Measurements from ENCODE around the gene EBF3.

EBF3 gene

DNA sequence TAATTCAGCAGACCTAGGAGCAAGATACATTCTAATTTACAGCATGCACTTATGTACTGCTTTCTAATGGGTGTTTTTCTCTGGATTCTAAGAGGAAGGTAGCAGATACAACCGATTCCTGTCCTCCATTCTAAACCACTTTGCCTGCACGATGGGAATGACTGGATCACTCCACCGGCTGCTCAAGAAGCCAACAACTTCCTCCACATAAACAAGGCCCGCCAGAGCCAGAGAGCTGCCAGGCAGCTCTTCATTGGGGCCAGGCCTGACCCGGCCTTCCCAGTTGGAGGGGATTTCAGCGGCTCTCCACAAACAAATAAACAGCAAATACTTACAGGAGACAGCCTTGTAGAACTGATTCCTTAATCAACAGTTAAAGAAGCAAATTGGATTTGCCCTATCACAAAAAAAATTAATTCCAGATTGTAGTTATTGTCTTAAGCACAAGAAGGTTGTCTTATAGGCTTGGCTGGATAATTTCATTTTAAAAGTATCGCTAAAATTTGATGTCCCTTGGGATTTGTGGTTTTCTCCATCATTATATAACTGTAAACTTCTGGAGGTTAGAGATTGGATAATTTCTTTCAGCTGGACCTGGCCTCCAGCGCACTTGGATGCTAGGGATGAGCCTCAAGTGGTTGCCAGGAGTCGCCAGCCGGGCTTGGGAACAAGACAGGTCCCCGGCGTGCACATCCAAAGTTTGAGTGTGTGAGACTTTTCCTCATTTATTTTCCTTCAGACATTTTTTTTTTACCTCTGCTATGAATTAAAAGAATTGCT lies 20.9 kb downstream of the EBF3 start:
- DNase-seq (ENCODE audit: low spot score): no peak

GRCh38 chr10:129942391-129942790 lies 21.7 kb downstream of the EBF3 start:
- DNase-seq (ENCODE audit: low spot score): no peak

DNA sequence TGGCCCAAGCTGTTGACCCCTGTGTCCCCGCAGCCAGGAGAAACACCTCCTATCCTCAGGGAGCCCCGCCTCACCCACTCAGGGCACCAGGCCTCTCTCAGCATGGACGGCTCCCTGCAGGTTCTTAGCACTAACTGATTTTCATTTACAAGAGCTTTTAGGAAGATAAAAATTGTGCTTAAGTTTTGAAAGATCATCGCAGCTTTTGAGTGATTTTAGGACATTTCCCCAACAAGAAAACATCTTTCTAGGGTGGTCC lies 22.1 kb downstream of the EBF3 start:
- DNase-seq (ENCODE audit: low spot score): no peak

GRCh38 chr10:129941199-129942018 lies 22.7 kb downstream of the EBF3 start:
- no peak for DNase-seq (ENCODE audit: low spot score)

DNA sequence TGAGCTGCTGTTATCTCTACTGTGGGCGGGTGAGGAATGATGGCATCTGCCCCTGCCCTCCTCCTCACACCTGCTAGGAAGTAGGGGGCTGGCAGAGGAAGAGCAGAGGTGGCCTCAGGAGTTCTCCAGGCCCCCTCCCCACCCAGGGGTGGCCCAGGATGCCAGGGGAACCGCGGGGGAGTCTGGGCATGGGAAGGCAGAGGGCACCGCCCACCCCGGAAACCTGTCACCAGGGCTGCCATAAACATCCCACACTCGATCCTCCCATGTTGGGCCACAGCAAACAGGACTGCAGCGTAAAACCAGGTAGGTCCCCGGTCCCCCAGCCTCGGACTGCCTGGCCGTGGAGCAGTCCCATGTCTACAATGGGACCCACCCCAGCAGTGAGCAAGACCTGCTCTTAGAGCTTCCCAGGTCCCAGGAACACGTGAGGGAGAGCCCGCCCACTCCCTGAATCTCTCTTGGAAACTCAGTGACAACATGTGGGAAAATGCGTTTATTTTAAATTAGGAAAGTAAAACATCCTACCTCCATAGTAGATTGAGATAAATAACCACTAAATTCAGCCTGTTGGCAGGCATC lies 23.4 kb downstream of the EBF3 start:
- DNase-seq (ENCODE audit: low spot score): no peak

- no peak for DNase-seq (ENCODE audit: low spot score)
Observed at GRCh38 chr10:129939416-129940275, 24.4 kb downstream of the EBF3 start.

DNA sequence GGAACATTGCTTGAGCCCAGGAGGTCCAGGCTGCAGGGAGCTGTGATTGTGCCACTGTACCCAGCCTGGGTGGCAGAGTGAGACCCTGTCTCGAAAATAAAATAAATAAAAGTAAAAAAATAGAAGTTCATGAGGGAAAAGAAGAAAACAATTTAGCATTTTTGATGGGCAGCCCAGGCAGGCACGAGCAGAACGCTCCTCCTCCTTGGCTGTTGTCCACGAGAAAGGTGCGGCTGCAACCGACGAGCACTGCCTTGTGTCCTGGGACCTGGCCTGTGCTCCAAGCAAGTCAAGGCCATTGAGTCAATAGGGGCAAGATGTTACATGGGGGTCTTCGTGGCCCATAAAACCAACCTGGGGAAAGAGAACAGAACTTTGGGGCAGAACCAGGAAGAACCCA lies 25.6 kb downstream of the EBF3 start:
- DNase-seq (ENCODE audit: low spot score): no peak

DNA sequence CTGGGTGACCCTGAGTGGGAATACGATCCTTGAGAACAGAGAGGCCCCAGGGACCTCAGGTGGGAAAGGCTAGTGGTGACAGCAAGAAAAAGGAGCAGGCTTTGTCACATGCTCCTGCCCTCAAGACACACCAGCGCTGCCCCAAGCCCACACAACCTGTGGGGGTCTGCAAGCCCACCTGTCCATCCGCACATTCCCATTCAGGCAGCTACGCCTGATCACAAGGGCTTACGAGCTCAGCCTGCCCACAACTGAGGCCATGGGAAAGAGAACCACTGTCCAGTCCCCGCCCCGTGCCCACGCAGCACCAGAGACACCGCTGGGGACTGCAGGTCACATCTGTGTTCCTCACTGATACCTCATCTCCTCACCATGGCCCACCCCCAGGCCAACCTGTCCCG lies 26.7 kb downstream of the EBF3 start:
- DNase-seq (ENCODE audit: low spot score): no peak

DNA sequence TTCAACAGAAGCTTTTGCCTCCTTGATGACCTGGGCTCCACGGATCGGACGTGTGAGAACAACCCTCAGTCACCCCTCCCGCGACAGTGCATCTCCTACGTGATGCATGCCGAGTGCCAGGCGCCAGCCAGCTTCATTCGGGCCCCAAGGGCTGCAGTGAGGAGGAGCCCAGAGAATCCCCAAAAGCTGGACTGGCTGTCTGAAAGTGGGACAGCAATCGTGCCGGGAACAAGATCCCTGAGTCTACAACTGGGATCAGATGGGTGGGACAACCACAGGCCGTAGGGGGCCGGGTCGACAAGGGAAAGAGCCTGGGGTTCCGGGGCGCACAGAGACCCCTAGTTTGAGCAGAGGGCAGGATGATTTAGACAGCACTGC lies 27.2 kb downstream of the EBF3 start:
- DNase-seq (ENCODE audit: low spot score): no peak

DNA sequence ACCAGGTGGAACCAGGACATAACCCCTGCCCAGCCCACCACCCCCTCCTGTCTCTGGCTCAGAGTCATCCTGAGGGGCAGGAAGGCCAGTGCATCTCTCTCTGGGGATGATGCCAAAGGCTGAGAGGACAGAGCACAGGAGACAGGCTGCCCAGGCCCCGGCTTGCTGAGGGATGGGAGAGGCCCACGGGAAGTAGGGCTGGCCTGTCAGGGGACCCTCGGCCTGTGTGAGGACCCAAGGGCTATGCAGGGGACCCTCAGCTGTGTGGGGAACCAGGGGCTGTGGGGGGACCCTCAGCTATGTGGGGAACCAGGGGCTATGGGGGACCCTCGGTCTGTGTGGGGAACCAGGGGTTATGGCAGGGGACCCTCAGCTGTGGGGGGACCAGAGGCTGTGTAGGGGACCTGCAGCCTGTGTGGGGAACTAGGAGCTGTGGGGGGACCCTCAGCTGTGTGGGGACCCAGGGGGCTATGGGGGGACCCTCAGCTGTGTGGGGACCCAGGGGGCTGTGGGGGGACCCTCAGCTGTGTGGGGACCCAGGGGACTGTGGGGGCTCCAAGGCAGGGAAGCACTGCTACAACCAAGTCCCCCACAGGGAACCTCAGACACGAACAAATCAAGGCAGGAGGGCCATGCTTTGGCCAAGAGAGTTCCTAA lies 27.7 kb downstream of the EBF3 start:
- DNase-seq (ENCODE audit: low spot score): no peak

DNA sequence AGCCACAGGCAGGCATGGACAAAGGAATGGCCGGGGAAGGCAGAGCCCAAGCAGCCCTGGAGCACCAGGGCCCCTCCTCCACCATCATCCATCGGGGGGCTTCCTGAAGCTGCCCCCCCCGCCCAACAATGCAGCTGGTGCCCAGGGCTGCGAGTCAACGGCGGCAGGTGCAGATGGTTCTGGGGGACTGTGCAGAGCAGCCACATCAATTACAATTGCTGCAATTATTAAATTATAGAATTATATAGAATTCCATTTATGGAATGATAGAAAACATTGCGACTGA lies 28.3 kb downstream of the EBF3 start:
- no peak for DNase-seq (ENCODE audit: low spot score)

DNA sequence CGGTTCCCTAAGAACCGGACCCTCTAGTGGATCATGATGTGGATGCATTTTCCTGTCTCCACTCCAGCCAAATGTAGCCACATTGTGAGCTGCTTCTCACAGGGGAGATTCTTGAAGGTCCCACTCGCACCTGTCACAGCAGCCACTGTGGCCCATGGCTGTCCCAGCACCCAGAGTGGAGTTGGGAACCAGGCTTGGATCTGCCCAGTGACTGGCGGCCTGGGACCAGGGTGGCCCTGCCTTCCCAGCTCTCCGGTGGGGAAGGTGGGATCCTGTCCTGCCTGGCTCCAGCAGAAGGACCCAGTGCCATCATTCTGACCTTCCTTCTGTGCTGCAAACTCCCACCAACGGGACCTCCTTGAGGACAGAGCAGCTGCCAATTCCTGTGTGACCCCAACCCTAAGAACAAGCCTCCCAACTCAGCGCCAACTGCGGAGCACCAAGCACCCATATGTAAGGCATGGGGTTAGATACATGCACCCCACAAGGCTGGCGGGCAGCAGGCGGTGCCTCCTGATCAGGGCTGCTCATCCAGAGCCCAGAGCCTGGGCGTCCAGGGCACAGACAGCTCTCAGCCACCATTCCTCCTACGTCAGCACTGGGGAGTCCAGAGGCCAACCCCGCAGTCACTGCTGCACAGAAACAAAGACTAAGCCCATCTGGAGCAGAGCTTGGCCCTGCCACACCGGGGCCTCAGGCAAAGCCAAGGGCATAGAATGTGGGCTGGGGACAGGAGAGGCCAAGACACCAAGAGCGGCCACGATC lies 28.8 kb downstream of the EBF3 start:
- DNase-seq (ENCODE audit: low spot score): no peak

GRCh38 chr10:129934196-129934925 lies 29.7 kb downstream of the EBF3 start:
- no peak for DNase-seq (ENCODE audit: low spot score)

DNA sequence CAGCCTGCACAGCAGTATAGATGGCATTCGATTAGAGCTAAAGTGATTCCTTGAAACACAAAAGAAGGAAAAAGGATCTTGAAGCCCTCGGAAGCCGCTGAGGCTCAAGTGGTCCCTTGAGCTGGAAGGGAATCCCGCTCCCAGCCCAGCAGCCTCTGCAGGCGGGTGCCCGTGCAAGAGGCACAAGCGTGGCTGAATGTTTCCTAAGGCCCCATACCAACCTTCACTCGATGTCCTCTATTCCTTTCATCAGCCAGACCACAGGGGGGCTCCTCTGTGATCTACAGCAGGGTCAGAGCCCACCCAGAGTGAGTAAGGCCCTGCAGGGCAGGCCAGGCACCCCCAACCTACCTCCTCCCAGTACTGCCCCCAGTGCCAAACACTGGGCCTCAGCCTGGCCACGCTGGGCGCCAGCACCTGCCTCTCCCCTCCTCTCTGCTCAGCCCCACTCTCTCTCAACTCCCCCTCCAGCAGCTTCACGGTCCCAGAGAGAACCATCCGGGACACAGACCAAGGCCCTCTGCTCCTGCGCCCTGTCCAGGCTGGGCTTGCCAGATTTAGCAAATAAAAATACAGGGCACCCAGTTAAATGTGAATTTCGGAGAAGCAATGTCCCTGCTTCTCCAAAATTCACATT lies 30.5 kb downstream of the EBF3 start:
- DNase-seq (ENCODE audit: low spot score): no peak

DNA sequence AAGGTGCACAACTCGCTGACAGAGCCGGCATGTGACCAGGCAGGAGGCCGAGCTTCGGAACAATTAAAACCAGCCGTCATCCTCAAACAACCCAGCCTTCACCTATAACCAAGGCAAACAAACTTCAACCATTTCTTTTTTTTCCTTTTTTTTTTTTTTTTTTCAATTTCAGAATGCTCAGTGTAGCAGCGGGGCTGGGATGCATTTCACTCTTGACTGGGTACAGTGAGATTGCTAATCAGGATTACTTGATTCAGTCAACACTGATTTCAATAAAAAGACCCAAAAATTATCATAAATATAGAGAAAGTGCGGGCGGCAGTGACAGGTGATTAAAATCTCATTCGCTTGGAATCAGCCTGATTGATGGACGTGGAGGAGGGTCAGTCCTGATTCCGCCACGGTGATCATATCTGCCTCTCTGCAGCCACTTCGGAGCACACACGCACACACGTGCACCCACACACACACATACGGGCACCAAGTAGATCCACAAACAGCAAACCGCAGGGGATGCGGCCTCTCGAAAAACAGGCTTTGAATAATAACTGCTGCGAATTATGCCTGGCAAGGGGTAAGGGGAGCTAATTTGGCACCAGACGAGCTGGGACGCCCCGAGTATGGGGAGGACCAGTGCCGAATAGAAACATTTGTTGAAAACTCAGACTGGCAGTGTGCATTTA lies 31.2 kb downstream of the EBF3 start:
- DNase-seq (ENCODE audit: low spot score): no peak

DNA sequence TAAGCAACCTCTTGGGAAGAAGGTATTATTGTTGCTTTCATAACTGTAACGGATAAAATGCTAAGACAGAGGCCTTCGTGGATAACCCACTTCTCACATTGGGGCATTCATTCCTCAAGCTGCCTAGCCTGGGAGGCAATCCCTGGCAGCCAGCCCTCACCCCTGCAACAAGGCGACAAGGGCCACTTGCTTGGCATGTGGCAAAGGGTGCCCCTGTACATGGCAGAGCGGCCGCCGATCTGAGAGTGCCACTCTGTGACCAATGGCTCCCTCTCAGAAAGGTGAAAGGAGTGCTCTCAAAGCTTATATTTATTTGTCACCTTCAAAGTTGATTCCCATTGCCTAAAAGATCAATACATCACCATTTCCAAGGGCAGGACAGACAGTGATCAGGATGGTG lies 31.9 kb downstream of the EBF3 start:
- DNase-seq (ENCODE audit: low spot score): no peak

DNA sequence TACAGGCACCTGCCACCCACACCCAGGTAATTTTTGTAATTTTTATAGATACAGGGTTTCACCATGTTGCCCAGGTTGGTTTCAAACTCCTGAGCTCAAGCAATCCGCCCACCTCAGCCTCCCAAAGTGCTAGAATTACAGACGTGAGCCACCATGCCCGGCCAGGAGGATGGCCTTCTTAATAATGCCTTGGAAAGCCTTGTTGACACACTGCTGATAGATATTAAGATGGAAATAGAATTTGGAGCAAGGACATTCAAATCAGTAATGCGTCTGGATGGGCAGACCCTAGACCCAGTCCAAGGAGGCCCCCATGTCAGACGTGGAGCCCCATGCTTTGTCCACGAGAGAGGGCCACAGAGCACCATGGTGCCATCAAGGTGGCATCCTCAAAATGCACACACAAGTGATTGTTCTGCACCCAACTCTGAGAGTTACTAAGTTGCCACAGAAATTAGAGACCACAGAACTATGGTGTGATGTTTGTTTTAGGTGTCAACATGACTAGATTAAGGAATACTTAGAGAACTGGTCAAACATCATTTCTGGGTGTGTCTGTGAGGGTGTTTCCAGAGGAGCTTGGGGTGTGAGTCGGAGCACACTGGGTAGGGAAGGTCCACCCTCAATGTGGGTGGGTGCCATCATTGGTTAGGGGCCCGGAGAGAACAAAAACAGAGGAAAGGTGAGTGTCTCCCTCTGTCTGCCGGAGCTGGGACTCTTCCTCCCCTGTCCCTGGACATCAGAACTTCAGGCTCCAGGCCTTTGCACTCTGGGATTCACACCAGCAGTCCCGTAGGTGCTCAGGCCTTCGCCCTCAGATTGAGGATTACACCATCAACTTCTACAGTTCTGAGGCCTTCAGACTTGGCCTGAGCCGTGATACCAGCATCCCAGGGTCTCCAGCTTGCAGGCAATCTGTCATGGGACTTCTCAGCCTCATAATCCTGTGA lies 34.5 kb downstream of the EBF3 start:
- DNase-seq (ENCODE audit: low spot score): no peak

- DNase-seq (ENCODE audit: low spot score): no peak
Observed at GRCh38 chr10:129927351-129928120, 36.5 kb downstream of the EBF3 start.

Measured in CD4-positive, alpha-beta T cell treated with Interleukin-2 at 100 ng/mL for 4 hours (primary cell).